Measurements from ENCODE around the gene TMEM132D.

Gene TMEM132D

GRCh38 chr12:129119537-129119936, 784.3 kb downstream of the TMEM132D start:
- no peak for DNase-seq (ENCODE audit: low read depth in 4 of 4, low spot score in 1 of 4)

- no peak for DNase-seq (ENCODE audit: low read depth in 4 of 4, low spot score in 1 of 4)
Observed at GRCh38 chr12:129115558-129115957, 788.3 kb downstream of the TMEM132D start.

- no peak for DNase-seq (ENCODE audit: low read depth in 4 of 4, low spot score in 1 of 4)
Observed at GRCh38 chr12:129110575-129110974, 793.2 kb downstream of the TMEM132D start.

- DNase-seq (ENCODE audit: low read depth in 4 of 4, low spot score in 1 of 4): no peak
Observed at GRCh38 chr12:129109174-129110001, 794.4 kb downstream of the TMEM132D start.

GRCh38 chr12:129106772-129107171, 797.1 kb downstream of the TMEM132D start:
- DNase-seq (ENCODE audit: low read depth in 4 of 4, low spot score in 1 of 4): no peak

- DNase-seq (ENCODE audit: low read depth in 4 of 4, low spot score in 1 of 4): no peak
Observed at GRCh38 chr12:129103231-129103630, 800.6 kb downstream of the TMEM132D start.

GRCh38 chr12:129102233-129102632, 801.6 kb downstream of the TMEM132D start:
- no peak for DNase-seq (ENCODE audit: low read depth in 4 of 4, low spot score in 1 of 4)

GRCh38 chr12:129101816-129102215, 802.0 kb downstream of the TMEM132D start:
- DNase-seq (ENCODE audit: low read depth in 4 of 4, low spot score in 1 of 4): no peak

GRCh38 chr12:129101404-129101803, 802.4 kb downstream of the TMEM132D start:
- no peak for DNase-seq (ENCODE audit: low read depth in 4 of 4, low spot score in 1 of 4)

GRCh38 chr12:129097451-129097850, 806.4 kb downstream of the TMEM132D start:
- no peak for DNase-seq (ENCODE audit: low read depth in 4 of 4, low spot score in 1 of 4)

GRCh38 chr12:129096968-129097367, 806.9 kb downstream of the TMEM132D start:
- no peak for DNase-seq (ENCODE audit: low read depth in 4 of 4, low spot score in 1 of 4)

GRCh38 chr12:129096184-129096583, 807.6 kb downstream of the TMEM132D start:
- DNase-seq (ENCODE audit: low read depth in 4 of 4, low spot score in 1 of 4): no peak

- no peak for DNase-seq (ENCODE audit: low read depth in 4 of 4, low spot score in 1 of 4)
Observed at GRCh38 chr12:129089576-129089975, 814.2 kb downstream of the TMEM132D start.

GRCh38 chr12:129084875-129085826, 818.7 kb downstream of the TMEM132D start:
- no peak for DNase-seq (ENCODE audit: low read depth in 4 of 4, low spot score in 1 of 4)

- DNase-seq (ENCODE audit: low read depth in 4 of 4, low spot score in 1 of 4): no peak
Observed at GRCh38 chr12:129083121-129083840, 820.5 kb downstream of the TMEM132D start.

GRCh38 chr12:129082441-129082840, 821.4 kb downstream of the TMEM132D start:
- DNase-seq (ENCODE audit: low read depth in 4 of 4, low spot score in 1 of 4): no peak

- DNase-seq (ENCODE audit: low read depth in 4 of 4, low spot score in 1 of 4): no peak
Observed at GRCh38 chr12:129081755-129082250, 822.0 kb downstream of the TMEM132D start.

- DNase-seq (ENCODE audit: low read depth in 4 of 4, low spot score in 1 of 4): no peak
Observed at GRCh38 chr12:129080821-129081220, 823.0 kb downstream of the TMEM132D start.

- no peak for DNase-seq (ENCODE audit: low read depth in 4 of 4, low spot score in 1 of 4)
Observed at GRCh38 chr12:129080391-129080790, 823.4 kb downstream of the TMEM132D start.

- DNase-seq (ENCODE audit: low read depth in 4 of 4, low spot score in 1 of 4): no peak
Observed at GRCh38 chr12:129079719-129080118, 824.1 kb downstream of the TMEM132D start.
